HG02763 (cell line): ENCODE results near the gene ZNF358.

ENCODE experiments used
- ATAC-seq: cut with Tn5 transposase; IDR thresholded peaks from one replicate; pipeline ENCODE4 v1.9.1; 2021; ENCODE audit warnings: mild to moderate bottlenecking, moderate library complexity; ENCODE audit not compliant: unreplicated experiment

The ZNF358 gene

GRCh38 chr19:7554990-7555864 lies 39.3 kb downstream of the ZNF358 start:
- ATAC-seq = no peak

DNA sequence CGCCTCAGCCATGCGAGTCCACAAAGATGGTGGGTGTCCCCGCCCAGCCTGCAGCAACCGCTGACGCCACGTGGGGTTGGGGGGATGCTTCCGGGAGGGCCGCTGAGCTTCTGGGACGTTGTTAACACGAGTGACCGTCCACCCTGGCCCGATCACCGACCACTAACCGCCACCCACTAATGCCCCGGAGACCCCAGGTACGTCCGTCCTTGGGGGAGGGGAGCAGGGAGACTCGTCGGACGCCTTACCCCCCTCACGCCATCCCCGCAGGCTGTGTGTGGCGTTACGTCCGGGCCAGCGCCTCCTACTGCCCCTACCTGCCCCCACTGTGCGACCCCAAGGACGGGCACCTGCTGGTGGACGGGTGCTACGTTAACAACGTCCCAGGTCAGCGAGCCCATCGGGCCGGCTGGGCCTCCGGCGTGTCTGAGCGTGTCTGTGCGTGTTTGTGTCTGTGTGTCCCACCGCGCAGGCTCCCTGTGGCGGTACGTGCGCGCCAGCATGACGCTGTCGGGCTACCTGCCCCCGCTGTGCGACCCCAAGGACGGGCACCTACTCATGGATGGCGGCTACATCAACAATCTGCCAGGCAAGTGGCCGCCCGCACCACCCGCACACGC lies 40.9 kb downstream of the ZNF358 start:
- ATAC-seq = no peak

- ATAC-seq = no peak
Observed at GRCh38 chr19:7558667-7559066, 42.8 kb downstream of the ZNF358 start.

DNA sequence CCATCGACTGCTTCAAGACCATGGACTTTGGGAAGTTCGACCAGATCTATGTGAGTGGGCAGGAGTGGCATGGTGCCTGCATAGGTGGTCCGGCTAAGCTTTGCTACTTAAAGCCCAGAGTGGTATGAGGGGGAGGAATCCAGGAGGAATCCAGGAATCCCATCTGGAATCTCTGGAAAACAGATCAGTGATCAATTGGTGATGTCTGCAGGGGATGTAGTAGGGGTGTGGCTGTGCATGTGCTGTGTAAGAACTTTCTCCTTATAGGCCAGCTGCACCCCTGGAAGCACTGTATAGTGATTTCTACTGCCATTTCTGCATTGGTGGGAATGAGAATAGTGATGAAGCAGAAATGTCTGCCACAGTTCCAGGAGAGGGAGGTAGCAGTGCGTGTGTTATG lies 43.2 kb downstream of the ZNF358 start:
- ATAC-seq = no peak

DNA sequence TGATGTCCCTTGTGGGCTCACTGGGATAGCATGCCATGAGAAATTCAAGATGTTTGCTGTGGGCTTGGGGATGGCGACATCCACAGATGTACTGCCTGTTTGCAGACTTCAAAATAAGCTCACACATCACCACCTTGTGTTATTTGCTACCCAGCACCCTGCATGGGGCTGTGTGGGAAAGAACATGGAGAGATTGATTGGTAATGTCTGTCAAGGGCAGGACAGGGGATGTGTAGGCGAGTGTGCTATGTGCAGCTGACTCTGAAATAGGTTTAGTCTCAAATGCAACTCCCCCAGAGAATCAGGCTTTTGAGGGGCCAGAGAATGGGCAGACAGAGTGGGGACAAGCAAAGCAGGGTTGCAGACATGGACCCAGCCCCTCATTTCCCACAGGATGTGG lies 44.4 kb downstream of the ZNF358 start:
- no peak for ATAC-seq

DNA sequence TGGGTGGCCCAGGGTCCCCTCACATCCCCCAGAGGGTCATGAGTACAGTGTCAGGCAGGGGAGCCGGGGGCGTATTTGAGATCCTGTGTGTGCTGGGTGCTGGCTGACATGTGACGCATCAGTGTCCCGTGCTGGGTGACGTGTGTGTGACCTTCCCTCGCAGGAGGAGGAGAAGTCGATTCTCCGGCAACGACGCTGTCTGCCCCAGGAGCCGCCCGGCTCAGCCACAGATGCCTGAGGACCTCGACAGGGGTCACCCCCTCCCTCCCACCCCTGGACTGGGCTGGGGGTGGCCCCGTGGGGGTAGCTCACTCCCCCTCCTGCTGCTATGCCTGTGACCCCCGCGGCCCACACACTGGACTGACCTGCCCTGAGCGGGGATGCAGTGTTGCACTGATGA lies 45.4 kb downstream of the ZNF358 start:
- no peak for ATAC-seq

GRCh38 chr19:7562646-7563393 lies 46.9 kb downstream of the ZNF358 start:
- ATAC-seq = no peak

GRCh38 chr19:7564866-7565265 lies 49.0 kb downstream of the ZNF358 start:
- ATAC-seq = no peak

- ATAC-seq = no peak
Observed at GRCh38 chr19:7565332-7565731, 49.4 kb downstream of the ZNF358 start.
